ENCODE data around the gene ZNF503.

The ZNF503 gene, protein sequence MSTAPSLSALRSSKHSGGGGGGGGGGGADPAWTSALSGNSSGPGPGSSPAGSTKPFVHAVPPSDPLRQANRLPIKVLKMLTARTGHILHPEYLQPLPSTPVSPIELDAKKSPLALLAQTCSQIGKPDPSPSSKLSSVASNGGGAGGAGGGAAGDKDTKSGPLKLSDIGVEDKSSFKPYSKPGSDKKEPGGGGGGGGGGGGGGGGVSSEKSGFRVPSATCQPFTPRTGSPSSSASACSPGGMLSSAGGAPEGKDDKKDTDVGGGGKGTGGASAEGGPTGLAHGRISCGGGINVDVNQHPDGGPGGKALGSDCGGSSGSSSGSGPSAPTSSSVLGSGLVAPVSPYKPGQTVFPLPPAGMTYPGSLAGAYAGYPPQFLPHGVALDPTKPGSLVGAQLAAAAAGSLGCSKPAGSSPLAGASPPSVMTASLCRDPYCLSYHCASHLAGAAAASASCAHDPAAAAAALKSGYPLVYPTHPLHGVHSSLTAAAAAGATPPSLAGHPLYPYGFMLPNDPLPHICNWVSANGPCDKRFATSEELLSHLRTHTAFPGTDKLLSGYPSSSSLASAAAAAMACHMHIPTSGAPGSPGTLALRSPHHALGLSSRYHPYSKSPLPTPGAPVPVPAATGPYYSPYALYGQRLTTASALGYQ
- 0 to 0.09 (median 0) reads per million in 3 donors for total RNA-seq

DNA sequence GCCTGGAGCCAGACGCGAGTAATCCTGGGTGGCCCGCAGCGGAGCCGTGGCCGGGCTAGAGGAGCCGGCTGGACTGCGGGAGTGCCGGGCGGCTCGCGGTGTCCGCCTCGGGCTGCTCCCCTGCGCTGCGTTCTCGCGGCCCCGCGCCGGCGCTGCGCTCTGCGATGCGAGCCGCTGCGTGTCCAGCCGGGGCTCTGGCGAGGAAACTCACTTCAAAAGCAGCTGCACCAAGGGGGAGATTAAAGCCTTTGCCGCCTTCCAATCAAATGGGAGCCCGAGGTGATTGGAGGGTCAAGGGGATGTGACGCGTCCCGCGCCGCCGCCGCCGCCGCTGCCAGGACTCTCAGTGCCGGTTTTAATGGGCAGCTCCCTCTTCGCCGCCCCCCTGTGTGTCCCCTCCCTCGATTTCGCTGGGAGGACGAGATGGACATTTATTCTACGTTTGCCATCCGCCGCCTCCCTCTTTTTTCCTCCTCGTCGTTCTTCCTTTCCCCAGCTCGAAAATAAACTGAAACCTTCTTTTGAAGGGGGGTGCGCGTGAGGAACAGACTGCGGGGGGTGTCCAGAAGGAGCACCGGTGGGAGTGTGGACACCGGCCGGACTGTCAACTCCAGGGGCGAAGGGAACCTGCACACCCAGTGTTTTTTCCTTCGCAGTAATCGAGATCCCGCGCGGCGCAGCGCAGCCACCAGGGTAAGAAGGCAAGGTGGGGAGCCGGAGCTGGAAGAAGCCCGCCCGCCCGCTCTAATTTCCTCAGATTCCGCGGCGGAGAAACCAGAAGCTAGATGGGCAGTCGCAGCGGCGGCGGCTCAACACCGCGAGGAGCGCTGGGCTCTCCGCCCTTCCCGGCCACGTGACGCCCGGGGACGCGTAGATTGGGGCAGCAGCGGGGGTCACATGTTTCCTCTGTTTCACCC, at the start of gene ZNF503:
Gene ZNF503, minus strand, starts transcription at position 196 of the 917 bp plus-strand sequence. CDS start 345 bp downstream, outside the sequence.
- Histone ChIP-seq H3K9me3 (ENCODE audit: control insufficient read depth, low read length) (no peaks in the 10 kb centered on the region), H3K27ac (ENCODE audit: insufficient read depth, low read length, poor library complexity, severe bottlenecking) (no peak within 1 kb of the TSS), H3K36me3 (ENCODE audit: control insufficient read depth, insufficient read depth, low read length) (no peaks in the 10 kb centered on the region), H3K4me3 (ENCODE audit: insufficient read depth, low read depth, low read length, poor library complexity, severe bottlenecking) (peak within 1 kb of the TSS; percentile 74), H3K4me1 (ENCODE audit: control insufficient read depth, insufficient read depth, low read length, poor library complexity, severe bottlenecking) (peaks cover 26% of the 10 kb centered on the region), H3K27me3 (replicated peaks; ENCODE audit: control insufficient read depth, insufficient read depth, low read length, poor library complexity, severe bottlenecking) (peaks cover 65% of the 10 kb centered on the region)
- DNase-seq = no peak

DNA sequence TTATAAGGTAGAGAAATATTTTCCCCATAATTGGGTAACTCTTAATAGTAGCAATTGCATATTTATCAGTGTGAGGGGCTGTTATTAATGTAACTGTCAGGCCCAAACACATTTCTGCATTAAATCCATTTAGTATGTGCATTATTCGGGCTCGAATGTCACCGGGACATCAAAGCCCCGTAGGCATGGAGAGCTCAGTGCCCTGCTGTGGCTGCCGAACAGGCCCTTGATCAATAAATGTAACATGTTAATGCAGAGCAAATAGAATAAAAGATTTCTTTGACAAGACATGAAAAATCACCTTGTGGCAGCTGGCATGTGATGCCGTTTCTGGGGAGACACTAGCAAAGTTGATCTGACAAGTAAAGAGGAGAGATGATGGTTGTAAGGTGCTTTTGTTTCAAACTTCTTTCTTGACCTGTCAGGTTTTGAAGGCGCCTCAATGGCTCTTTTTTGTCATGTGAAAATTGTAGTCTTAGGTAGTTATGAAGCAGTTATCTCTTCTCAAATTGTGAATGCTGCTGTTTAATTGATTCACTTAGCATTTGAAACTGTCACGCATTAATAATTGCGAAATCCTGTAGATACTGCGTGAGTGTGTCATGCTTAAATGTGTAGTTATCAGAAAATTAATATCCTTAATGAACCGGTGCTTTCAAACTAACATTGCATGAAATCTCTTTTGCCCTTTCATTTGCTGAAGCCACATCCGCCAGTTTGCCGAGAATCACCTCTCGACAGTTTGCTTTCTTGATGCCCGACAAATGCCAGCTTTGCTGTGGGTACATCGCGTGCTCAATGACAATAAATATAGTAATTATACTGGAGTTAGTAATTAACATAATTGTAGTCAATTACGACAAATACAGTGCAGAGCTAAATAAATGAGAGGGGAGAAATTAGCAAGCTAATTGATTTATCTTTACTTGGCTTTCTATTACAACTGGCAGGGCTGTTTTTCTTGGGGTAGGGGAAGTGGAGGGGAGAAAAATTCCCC, 49.4 kb upstream of the ZNF503 start:
- no peaks in the 10 kb centered on the region for H3K4me1 ChIP-seq (ENCODE audit: control insufficient read depth, insufficient read depth, low read length, poor library complexity, severe bottlenecking)
- peaks cover 2% of the 10 kb centered on the region for H3K27me3 ChIP-seq (replicated peaks; ENCODE audit: control insufficient read depth, insufficient read depth, low read length, poor library complexity, severe bottlenecking)
- no peak overlapping the region for H3K27ac ChIP-seq (ENCODE audit: insufficient read depth, low read length, poor library complexity, severe bottlenecking)
- no peaks in the 10 kb centered on the region for H3K9me3 ChIP-seq (ENCODE audit: control insufficient read depth, low read length)
- no peaks in the 10 kb centered on the region for H3K36me3 ChIP-seq (ENCODE audit: control insufficient read depth, insufficient read depth, low read length)
- DNase-seq = no peak
- H3K4me3 ChIP-seq (ENCODE audit: insufficient read depth, low read depth, low read length, poor library complexity, severe bottlenecking) = no peak overlapping the region

DNA sequence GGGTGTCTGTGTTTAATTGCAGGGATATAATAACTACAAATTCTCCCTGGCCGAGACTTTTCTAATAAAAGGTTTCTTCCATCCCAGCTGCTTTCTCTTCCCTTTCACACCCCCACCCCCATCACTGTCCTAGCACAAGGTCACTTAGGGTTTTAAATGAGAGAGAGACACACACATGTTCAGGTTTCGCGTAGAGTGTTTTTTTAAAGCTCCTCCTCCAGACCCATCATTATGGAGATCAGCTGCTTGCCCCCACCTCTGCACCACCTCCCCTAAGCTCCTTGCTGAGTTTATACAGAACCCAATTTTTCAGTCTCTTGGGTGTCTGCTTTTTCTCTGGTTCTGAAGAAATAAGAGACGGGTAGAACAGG, 48.5 kb upstream of the ZNF503 start:
- Histone ChIP-seq H3K4me1 (ENCODE audit: control insufficient read depth, insufficient read depth, low read length, poor library complexity, severe bottlenecking) (no peaks in the 10 kb centered on the region), H3K9me3 (ENCODE audit: control insufficient read depth, low read length) (no peaks in the 10 kb centered on the region), H3K36me3 (ENCODE audit: control insufficient read depth, insufficient read depth, low read length) (no peaks in the 10 kb centered on the region), H3K4me3 (ENCODE audit: insufficient read depth, low read depth, low read length, poor library complexity, severe bottlenecking) (no peak overlapping the region), H3K27ac (ENCODE audit: insufficient read depth, low read length, poor library complexity, severe bottlenecking) (no peak overlapping the region), H3K27me3 (replicated peaks; ENCODE audit: control insufficient read depth, insufficient read depth, low read length, poor library complexity, severe bottlenecking) (peaks cover 2% of the 10 kb centered on the region)
- DNase-seq = no peak

DNA sequence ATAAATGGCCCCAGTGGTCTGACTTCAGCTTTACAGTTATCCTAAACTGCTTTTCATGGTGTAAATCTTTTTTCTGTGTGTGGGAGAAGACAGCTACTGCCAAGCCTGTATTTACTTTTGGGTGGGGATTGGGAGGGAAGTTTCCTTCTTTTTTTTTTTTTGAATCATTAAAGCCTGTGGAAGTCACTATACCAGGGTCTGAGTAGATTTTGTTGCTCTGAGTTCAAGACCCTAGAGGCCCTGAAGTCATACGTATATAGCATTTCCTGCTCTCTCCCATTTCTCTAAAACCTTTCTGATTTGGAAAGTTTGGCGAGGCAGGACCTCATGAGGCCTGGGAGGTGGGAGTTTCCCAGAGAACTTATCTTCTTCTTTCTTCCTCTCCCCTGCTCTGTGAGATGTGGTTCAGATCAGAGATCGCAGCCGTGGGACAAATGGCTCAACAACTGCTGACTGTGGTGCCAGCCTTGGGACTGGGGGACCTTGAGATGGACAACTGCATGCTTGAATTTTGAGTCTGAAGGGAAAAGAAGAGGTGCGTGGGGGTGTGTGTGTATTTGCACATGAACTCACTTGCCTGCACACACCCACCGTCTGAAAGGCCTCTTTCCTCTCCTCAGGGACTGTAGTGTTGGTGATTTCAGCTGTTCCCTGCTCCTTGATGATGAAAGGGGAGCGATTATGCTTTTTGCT, 48.0 kb upstream of the ZNF503 start:
- no peaks in the 10 kb centered on the region for H3K4me1 ChIP-seq (ENCODE audit: control insufficient read depth, insufficient read depth, low read length, poor library complexity, severe bottlenecking)
- no peaks in the 10 kb centered on the region for H3K9me3 ChIP-seq (ENCODE audit: control insufficient read depth, low read length)
- no peaks in the 10 kb centered on the region for H3K36me3 ChIP-seq (ENCODE audit: control insufficient read depth, insufficient read depth, low read length)
- no peak overlapping the region for H3K4me3 ChIP-seq (ENCODE audit: insufficient read depth, low read depth, low read length, poor library complexity, severe bottlenecking)
- no peak overlapping the region for H3K27ac ChIP-seq (ENCODE audit: insufficient read depth, low read length, poor library complexity, severe bottlenecking)
- H3K27me3 ChIP-seq (replicated peaks; ENCODE audit: control insufficient read depth, insufficient read depth, low read length, poor library complexity, severe bottlenecking) = peaks cover 2% of the 10 kb centered on the region
- DNase-seq = no peak

DNA sequence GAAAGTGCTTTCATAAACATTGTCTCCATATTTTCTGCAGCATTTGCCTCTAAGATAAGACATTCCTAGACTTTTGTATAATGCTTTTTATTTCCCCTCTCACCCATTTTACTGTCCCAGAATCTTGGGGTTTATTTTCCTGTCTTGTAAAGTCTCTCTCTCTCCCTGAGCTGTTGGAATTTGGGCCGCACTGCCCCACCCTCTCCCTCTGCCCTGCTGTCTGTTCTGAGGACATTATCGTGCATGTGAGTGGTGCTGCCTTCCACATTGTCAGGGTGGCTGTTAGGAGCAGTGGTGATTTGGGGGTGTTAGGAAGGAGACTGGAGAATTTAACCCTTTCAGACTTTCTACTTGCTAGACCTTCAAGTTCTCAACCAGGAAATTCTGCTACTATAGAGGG, 46.6 kb upstream of the ZNF503 start:
- Histone ChIP-seq H3K27me3 (replicated peaks; ENCODE audit: control insufficient read depth, insufficient read depth, low read length, poor library complexity, severe bottlenecking) (peaks cover 2% of the 10 kb centered on the region), H3K4me1 (ENCODE audit: control insufficient read depth, insufficient read depth, low read length, poor library complexity, severe bottlenecking) (no peaks in the 10 kb centered on the region), H3K27ac (ENCODE audit: insufficient read depth, low read length, poor library complexity, severe bottlenecking) (no peak overlapping the region), H3K9me3 (ENCODE audit: control insufficient read depth, low read length) (peaks cover 8% of the 10 kb centered on the region), H3K36me3 (ENCODE audit: control insufficient read depth, insufficient read depth, low read length) (no peaks in the 10 kb centered on the region), H3K4me3 (ENCODE audit: insufficient read depth, low read depth, low read length, poor library complexity, severe bottlenecking) (no peak overlapping the region)
- DNase-seq = no peak

DNA sequence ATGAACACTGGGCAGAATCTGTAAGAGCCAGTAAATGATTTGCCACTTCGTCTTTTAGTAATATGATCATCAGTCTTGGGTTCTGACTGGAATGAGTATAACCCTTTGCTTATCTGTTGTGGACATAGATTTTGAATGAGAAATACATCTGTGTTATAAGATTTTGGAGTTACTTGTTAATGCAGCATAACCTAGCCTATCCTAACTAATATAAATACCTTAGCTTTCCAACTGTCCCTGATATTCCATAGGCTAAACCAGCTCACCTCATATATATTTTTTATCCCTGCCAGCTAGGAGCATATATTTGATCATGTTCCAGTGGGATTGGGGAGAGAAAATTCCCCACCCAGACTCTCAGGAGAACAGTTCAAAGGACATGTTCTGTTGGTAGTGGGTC, 44.9 kb upstream of the ZNF503 start:
- H3K36me3 ChIP-seq (ENCODE audit: control insufficient read depth, insufficient read depth, low read length) = no peaks in the 10 kb centered on the region

DNA sequence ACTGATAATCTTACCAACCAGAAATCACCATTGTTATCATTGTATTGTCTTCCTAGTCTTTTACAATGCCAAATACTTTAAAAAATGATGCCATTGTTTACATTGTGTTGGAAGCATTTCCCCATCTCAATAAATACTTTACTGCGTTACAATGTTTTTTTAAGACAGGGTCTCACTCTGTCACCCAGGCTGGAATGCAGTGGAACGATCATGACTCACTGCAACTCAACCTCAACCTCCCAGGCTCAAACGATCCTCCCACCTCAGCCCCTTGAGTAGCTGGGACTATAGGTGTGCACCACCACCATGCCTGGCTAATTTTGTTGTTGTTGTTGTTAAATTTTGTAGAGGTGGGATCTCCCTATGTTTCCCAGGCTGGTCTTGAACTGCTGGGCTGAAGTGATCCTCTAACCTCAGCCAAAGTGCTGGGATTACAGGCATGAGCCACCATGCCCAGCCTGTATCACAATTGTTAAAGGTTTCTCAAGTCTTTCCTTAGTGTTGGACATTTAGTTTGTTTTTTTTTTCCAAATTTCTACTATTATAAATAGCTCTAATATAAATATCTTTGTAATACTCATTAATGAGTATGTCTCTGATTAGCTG, 43.3 kb upstream of the ZNF503 start:
- Histone ChIP-seq H3K4me3 (ENCODE audit: insufficient read depth, low read depth, low read length, poor library complexity, severe bottlenecking) (no peak overlapping the region), H3K4me1 (ENCODE audit: control insufficient read depth, insufficient read depth, low read length, poor library complexity, severe bottlenecking) (no peaks in the 10 kb centered on the region), H3K9me3 (ENCODE audit: control insufficient read depth, low read length) (peaks cover 8% of the 10 kb centered on the region), H3K27me3 (replicated peaks; ENCODE audit: control insufficient read depth, insufficient read depth, low read length, poor library complexity, severe bottlenecking) (no peaks in the 10 kb centered on the region), H3K36me3 (ENCODE audit: control insufficient read depth, insufficient read depth, low read length) (no peaks in the 10 kb centered on the region), H3K27ac (ENCODE audit: insufficient read depth, low read length, poor library complexity, severe bottlenecking) (no peak overlapping the region)
- no peak for DNase-seq

More for the DNA sequence above, 44.9 kb upstream of the ZNF503 start:
- no peak overlapping the region for H3K27ac ChIP-seq (ENCODE audit: insufficient read depth, low read length, poor library complexity, severe bottlenecking)
- no peak overlapping the region for H3K4me3 ChIP-seq (ENCODE audit: insufficient read depth, low read depth, low read length, poor library complexity, severe bottlenecking)
- no peaks in the 10 kb centered on the region for H3K27me3 ChIP-seq (replicated peaks; ENCODE audit: control insufficient read depth, insufficient read depth, low read length, poor library complexity, severe bottlenecking)
- peaks cover 8% of the 10 kb centered on the region for H3K9me3 ChIP-seq (ENCODE audit: control insufficient read depth, low read length)
- H3K4me1 ChIP-seq (ENCODE audit: control insufficient read depth, insufficient read depth, low read length, poor library complexity, severe bottlenecking) = no peaks in the 10 kb centered on the region
- no peak for DNase-seq

DNA sequence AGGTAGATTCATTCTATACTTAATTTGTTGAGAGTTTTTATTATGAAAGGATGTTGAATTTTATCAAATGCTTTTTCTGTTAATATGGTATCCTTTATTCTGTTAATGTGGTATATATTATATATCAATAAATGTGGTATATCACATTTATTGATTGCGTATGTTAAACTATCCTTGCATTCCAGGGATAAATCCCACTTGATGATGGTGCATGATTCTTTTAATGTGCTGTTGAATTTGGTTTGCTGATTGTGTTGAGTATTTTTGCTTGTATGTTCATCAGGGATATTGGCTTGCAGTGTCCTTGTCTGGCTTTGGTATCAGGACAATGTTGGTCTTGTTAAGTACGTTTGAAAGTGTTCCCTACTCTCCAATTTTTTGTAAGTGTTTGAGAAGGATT, 41.8 kb upstream of the ZNF503 start:
- DNase-seq = no peak
- Histone ChIP-seq H3K36me3 (ENCODE audit: control insufficient read depth, insufficient read depth, low read length) (no peaks in the 10 kb centered on the region), H3K27me3 (replicated peaks; ENCODE audit: control insufficient read depth, insufficient read depth, low read length, poor library complexity, severe bottlenecking) (no peaks in the 10 kb centered on the region), H3K27ac (ENCODE audit: insufficient read depth, low read length, poor library complexity, severe bottlenecking) (no peak overlapping the region), H3K9me3 (ENCODE audit: control insufficient read depth, low read length) (peaks cover 8% of the 10 kb centered on the region), H3K4me1 (ENCODE audit: control insufficient read depth, insufficient read depth, low read length, poor library complexity, severe bottlenecking) (no peaks in the 10 kb centered on the region), H3K4me3 (ENCODE audit: insufficient read depth, low read depth, low read length, poor library complexity, severe bottlenecking) (no peak overlapping the region)
